Measurements from ENCODE around the gene SLC39A11.
"Not testable (repeated sequence)": the region's sequence is repeated elsewhere in the genome, so short reads cannot be mapped to it uniquely, and the experiment has no call there.

SLC39A11 gene

GRCh38 chr17:72858826-72859495, 233.5 kb downstream of the SLC39A11 start:
- DNase-seq = no peak

- no peak for DNase-seq
These were observed 238.8 kb downstream of the SLC39A11 start for GRCh38 chr17:72853440-72854415.

- DNase-seq = no peak
These were observed 240.1 kb downstream of the SLC39A11 start for GRCh38 chr17:72852277-72852938.

GRCh38 chr17:72850410-72851118, 241.9 kb downstream of the SLC39A11 start:
- no peak for DNase-seq

GRCh38 chr17:72846399-72846798, 246.1 kb downstream of the SLC39A11 start:
- peak; percentile 47 for DNase-seq

GRCh38 chr17:72843591-72843990, 248.9 kb downstream of the SLC39A11 start:
- no peak for DNase-seq

GRCh38 chr17:72840019-72840418, 252.5 kb downstream of the SLC39A11 start:
- no peak for DNase-seq

GRCh38 chr17:72839131-72839725, 253.3 kb downstream of the SLC39A11 start:
- DNase-seq = no peak

GRCh38 chr17:72838581-72838980, 253.9 kb downstream of the SLC39A11 start:
- DNase-seq = no peak

- no peak for DNase-seq
These were observed 254.4 kb downstream of the SLC39A11 start for GRCh38 chr17:72838068-72838467.

- no peak for DNase-seq
These were observed 255.2 kb downstream of the SLC39A11 start for GRCh38 chr17:72837335-72837734.

GRCh38 chr17:72833128-72833765, 259.2 kb downstream of the SLC39A11 start:
- no peak for DNase-seq

- DNase-seq = no peak
These were observed 260.2 kb downstream of the SLC39A11 start for GRCh38 chr17:72832306-72832705.

- DNase-seq = no peak
These were observed 262.6 kb downstream of the SLC39A11 start for GRCh38 chr17:72829883-72830282.

GRCh38 chr17:72826602-72827001, 265.9 kb downstream of the SLC39A11 start:
- no peak for DNase-seq

GRCh38 chr17:72826059-72826458, 266.4 kb downstream of the SLC39A11 start:
- not testable (repeated sequence) for DNase-seq

GRCh38 chr17:72825218-72825617, 267.3 kb downstream of the SLC39A11 start:
- no peak for DNase-seq

- DNase-seq = not testable (repeated sequence)
These were observed 268.2 kb downstream of the SLC39A11 start for GRCh38 chr17:72824267-72824666.

GRCh38 chr17:72822358-72823023, 270.0 kb downstream of the SLC39A11 start:
- DNase-seq = no peak

- no peak for DNase-seq
These were observed 276.1 kb downstream of the SLC39A11 start for GRCh38 chr17:72816406-72816805.

- no peak for DNase-seq
These were observed 279.0 kb downstream of the SLC39A11 start for GRCh38 chr17:72813481-72813880.

Data from COR-L47 (cell line).